Frontal cortex (tissue), 4 donors: ENCODE results near the gene C21orf58. TPM values are rescaled to one million over a fixed set of nuclear protein-coding genes. Genes with fewer than 3 reads are reported as not detected.

Experiments
- DNase-seq, 2 donors: peaks; one replicate each; pipeline ENCODE4 v3.0.0; 2012; ENCODE audit warnings: low spot score in 2 of 2
- FAIRE-seq: peaks from 2 replicates; lab custom pipeline; 2012; peaks lifted over from hg19 to GRCh38; lab: Jason Lieb, UNC
- total RNA-seq: library from RNA; depleted of rRNA; stranded (reverse); fragments of >200 nt; gene quantifications from one replicate; pipeline ENCODE4 v1.2.3, GENCODE V29; 2014
- donor health status: control.
- donor health status: control.
- donor health status: control.

Gene C21orf58
- total RNA-seq, 1 donor from 2014 or later, result 3.7 TPM

- DNase-seq (no peak), FAIRE-seq (no peak)
Observed at GRCh38 chr21:46301759-46302158, 21.9 kb downstream of the C21orf58 start.

GRCh38 chr21:46299167-46299566 lies 24.5 kb downstream of the C21orf58 start:
- DNase-seq, result no peak
- FAIRE-seq, result no peak

GRCh38 chr21:46297338-46298271 lies 26.1 kb downstream of the C21orf58 start:
- FAIRE-seq, result no peak
- DNase-seq, result peak in 1 of 2 donors; percentile 54

- peak; percentile 46 to 76 for DNase-seq
- no peak for FAIRE-seq
Observed at GRCh38 chr21:46295996-46296752, 27.5 kb downstream of the C21orf58 start.

- no peak for FAIRE-seq
- DNase-seq, result no peak
Observed at GRCh38 chr21:46295177-46295770, 28.4 kb downstream of the C21orf58 start.

- DNase-seq (no peak), FAIRE-seq (no peak)
Observed at GRCh38 chr21:46294647-46295176, 29.0 kb downstream of the C21orf58 start.

GRCh38 chr21:46291561-46291960 lies 32.1 kb downstream of the C21orf58 start:
- no peak for DNase-seq
- FAIRE-seq, result no peak

GRCh38 chr21:46289655-46290179 lies 34.0 kb downstream of the C21orf58 start:
- DNase-seq (no peak), FAIRE-seq (no peak)

GRCh38 chr21:46287541-46287940 lies 36.1 kb downstream of the C21orf58 start:
- no peak for DNase-seq
- FAIRE-seq, result no peak

- FAIRE-seq, result no peak
- DNase-seq, result no peak
Observed at GRCh38 chr21:46286648-46287002, 37.0 kb downstream of the C21orf58 start.

- FAIRE-seq (no peak), DNase-seq (peak; percentile 93 to 95)
Observed at GRCh38 chr21:46285761-46286647, 37.7 kb downstream of the C21orf58 start, which contains the start of gene YBEY. Gene YBEY, plus strand, starts transcription at chr21:46286342. Its CDS starts 572 bp downstream, at chr21:46286914.

- FAIRE-seq (no peak), DNase-seq (no peak)
Observed at GRCh38 chr21:46285206-46285661, 38.4 kb downstream of the C21orf58 start, which contains the start of gene MCM3AP. Gene MCM3AP, minus strand, starts transcription at chr21:46285611. Its CDS starts 325 bp downstream, at chr21:46285286.

GRCh38 chr21:46284733-46285132 lies 38.9 kb downstream of the C21orf58 start:
- DNase-seq, result no peak
- no peak for FAIRE-seq

- no peak for DNase-seq
- no peak for FAIRE-seq
Observed at GRCh38 chr21:46284077-46284644, 39.5 kb downstream of the C21orf58 start.

GRCh38 chr21:46274797-46275390 lies 48.8 kb downstream of the C21orf58 start:
- DNase-seq (no peak), FAIRE-seq (no peak)

- FAIRE-seq, result no peak
- DNase-seq, result no peak
Observed at GRCh38 chr21:46273341-46273740, 50.3 kb downstream of the C21orf58 start.

GRCh38 chr21:46269466-46269865 lies 54.2 kb downstream of the C21orf58 start:
- no peak for FAIRE-seq

GRCh38 chr21:46268371-46268770 lies 55.3 kb downstream of the C21orf58 start:
- DNase-seq, result no peak
- no peak for FAIRE-seq

More at GRCh38 chr21:46269466-46269865, 54.2 kb downstream of the C21orf58 start:
- no peak for DNase-seq
